Body of pancreas (tissue), 4 donors: ENCODE results near the gene SLC25A19.

Experiments
- CTCF ChIP-seq, 7 experiments: fragments of 450-650 bp in 4 of 7; fragments of 200-600 bp in 3 of 7; sonication (generic) in 3 of 7; IDR thresholded peaks; one replicate each; pipeline ENCODE4 v1.5.1; 2016 to 2019; ENCODE audit warnings: antibody characterized with exemption in 7 of 7
- POLR2A ChIP-seq, 3 donors: fragments of 450-650 bp; IDR thresholded peaks; one replicate each; pipeline ENCODE4 v1.6.1; 2016; ENCODE audit warnings: antibody characterized with exemption in 3 of 3, mild to moderate bottlenecking in 2 of 3

GRCh38 chr17:75334723-75335122 is 45.5 kb upstream of the SLC25A19 start:
- TF ChIP-seq CTCF (IDR thresholded peaks at IDR 0.05) (no peak), POLR2A (IDR thresholded peaks at IDR 0.05) (no peak)
